HG03135 (cell line): Measurements from ENCODE around the gene YIPF2.
"Not testable (repeated sequence)": the region's sequence is repeated elsewhere in the genome, so short reads cannot be mapped to it uniquely, and the experiment has no call there.

ENCODE experiments used
- ATAC-seq: cut with Tn5 transposase; IDR thresholded peaks from one replicate; pipeline ENCODE4 v1.9.1; 2021; ENCODE audit warnings: mild to moderate bottlenecking, moderate library complexity; ENCODE audit not compliant: unreplicated experiment

YIPF2 gene

GRCh38 chr19:10928563-10929401 lies at the start of gene YIPF2, which contains the start of gene TIMM29:
Gene YIPF2 (minus strand): TSS chr19:10928639. CDS start chr19:10928410, 229 bp downstream.
Gene TIMM29 (plus strand): TSS chr19:10928811. CDS start chr19:10928823, 12 bp downstream.
- peak; percentile 87 for ATAC-seq

DNA sequence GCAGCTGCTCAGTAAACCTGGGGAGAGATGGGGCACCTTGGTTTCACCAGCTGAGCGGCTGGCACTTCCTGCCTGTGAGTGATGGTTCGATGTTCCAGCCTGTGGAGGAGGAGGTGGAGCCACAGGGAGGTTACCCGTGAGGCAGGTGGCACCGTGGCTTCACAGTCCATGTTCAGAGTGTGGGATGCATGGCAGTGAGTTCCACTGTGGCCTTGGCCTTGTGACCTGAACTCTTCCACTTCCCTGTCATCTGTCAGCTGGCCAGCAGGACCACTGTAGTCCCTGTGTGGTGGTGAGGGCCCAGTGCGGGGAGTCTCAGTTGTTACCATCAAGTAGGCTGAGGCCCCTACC lies 49.3 kb upstream of the YIPF2 start:
- no peak for ATAC-seq

DNA sequence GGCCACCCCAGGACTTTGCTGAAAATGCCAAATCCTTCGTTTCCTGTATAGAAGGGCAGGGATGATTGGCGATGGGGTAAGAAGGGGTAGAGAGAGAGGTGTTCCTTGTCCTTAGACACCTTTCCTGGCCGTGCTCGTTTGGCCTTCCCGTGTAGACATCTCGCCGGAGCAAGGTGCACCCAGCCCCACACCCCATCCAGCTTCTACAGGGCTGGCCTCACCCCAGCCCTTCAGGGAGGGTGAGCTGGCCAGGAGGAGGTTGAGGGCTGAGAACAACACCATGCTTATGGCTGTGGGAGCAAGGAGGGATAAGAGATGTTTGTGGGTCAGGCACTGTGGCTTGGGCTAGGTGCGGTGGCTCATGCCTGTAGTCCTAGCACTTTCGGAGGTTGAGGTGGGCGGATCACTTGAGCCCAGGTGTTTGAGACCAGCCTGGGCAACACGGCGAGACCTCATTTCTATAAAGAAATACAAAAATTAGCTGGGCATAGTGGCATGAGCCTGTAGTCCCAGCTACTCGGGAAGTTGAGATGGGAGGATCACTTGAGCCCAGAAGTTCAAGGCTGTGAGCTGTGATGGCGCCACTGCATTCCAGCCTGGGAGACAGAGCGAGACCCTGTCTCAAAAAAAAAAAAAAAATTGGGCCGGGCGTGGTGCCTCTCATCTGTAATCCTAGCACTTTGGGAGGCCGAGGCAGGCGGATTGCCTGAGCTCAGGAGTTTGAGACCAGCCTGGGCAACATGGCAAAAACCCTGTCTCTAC lies 47.9 kb upstream of the YIPF2 start:
- ATAC-seq: no peak

- no peak for ATAC-seq
Measured at GRCh38 chr19:10975374-10976130, 47.1 kb upstream of the YIPF2 start.

- no peak for ATAC-seq
Measured at GRCh38 chr19:10971107-10971726, 42.8 kb upstream of the YIPF2 start.

- no peak for ATAC-seq
Measured at GRCh38 chr19:10968527-10969135, 40.2 kb upstream of the YIPF2 start.

DNA sequence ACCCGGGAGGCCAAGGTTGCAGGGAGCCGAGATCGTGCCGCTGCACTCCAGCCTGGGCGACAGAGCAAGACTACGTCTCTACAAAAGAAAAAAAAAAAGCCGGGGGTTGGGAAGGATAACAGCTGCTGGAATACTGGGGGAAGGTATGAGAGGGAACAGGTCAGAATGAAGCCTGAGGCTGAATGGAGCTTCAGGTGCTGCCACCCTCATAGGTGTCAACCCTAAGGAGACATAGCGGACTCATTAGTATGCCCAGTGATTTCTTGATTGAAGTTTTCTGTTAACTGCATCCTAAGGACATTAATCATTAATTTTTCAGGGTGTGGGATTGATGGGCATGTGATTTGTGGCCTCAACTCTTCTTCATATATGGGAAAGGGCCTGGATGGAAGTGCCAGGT lies 38.4 kb upstream of the YIPF2 start:
- no peak for ATAC-seq

DNA sequence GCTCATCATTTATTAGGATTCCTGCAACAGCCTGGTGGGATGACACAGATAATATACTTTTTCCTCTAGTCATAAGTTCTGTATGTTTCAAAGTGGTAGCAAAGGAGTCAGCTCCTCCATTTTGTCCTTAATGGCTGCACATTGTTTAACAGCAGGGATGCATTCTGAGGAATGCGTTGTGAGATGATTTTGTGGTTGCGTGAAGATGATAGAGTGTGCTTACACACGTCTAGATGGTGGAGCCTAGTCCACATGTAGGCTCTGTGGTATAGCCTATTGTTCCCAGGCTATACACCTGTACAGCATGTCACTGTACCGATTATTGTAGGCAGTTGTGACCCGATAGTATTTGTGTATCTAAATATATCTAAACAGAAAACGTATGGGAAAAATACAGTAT lies 37.0 kb upstream of the YIPF2 start:
- ATAC-seq: no peak

GRCh38 chr19:10964903-10965302 lies 36.5 kb upstream of the YIPF2 start:
- no peak for ATAC-seq

DNA sequence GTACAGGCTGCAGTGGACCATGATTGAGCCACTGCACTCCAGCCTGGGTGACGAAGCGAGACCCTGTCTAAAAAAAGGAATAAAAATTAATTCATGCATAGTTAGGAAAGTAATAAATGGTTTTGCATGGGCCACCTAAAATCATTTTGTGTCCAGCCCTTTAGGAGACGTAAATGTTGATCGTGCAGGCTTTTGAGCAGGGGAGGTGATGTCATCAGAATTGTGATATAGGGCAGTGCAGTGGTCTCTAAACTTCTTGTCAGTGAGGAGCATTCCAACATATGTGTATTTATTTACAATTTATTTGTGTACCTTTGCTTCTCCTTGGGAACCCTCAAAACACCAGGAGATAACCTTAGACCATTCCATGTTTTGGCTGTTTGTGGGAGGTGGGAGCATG lies 35.4 kb upstream of the YIPF2 start:
- ATAC-seq: no peak

DNA sequence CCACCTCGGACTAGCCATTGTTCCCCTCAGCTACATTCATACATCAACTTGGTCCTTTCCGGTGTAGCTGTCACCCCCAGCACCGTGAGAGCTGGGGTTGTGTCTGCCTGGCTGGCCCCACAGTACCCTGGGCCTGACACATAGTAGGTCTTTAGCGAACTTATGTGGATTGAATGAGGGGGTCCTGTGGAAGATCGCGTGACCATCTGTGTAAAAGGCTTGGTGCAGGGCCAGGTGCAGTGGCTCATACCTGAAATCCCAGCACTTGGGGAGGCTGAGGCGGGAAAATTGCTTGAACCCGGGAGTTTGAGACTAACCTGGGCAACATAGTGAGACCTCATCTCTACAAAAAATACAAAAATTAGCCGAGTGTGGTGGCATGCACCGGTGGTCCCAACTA lies 34.4 kb upstream of the YIPF2 start:
- ATAC-seq: no peak

DNA sequence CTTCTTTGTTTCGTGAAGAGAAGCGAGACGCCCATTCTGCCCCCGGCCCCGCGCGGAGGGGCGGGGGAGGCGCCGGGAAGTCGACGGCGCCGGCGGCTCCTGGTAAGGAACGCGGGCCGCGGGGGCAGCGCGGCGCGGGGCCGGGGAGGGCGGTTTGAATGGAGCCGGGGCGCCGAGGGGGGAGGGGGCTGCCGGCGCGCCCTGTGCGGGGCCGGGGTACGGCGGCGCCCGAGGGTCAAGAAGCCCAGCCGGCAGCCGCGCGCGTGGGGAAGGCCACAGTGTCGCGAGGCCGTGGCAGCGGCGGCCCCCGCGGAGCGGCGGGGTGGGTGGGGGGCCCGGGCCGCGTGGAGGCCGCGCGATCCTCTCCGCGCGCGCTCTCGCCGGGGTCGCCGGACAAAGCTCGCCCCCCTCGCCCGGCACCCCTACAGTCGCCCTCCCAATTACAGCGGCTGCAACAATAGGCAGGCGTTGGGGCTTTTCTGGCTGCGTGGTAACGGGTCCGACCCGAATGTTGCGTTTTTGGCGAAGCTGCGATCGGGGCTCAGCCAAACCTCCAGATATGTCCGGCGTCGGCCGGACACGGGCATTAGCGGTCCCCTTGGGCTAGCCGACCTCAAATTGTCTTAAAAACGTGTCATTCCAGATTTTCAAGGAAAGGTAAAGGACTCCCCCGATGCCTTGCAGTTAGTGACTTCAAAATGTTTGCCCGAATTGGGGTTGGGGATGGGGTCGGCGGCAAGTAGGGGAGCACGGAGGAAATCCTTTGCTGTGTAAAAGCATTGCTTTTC lies 32.8 kb upstream of the YIPF2 start:
- peak; percentile 37 for ATAC-seq

DNA sequence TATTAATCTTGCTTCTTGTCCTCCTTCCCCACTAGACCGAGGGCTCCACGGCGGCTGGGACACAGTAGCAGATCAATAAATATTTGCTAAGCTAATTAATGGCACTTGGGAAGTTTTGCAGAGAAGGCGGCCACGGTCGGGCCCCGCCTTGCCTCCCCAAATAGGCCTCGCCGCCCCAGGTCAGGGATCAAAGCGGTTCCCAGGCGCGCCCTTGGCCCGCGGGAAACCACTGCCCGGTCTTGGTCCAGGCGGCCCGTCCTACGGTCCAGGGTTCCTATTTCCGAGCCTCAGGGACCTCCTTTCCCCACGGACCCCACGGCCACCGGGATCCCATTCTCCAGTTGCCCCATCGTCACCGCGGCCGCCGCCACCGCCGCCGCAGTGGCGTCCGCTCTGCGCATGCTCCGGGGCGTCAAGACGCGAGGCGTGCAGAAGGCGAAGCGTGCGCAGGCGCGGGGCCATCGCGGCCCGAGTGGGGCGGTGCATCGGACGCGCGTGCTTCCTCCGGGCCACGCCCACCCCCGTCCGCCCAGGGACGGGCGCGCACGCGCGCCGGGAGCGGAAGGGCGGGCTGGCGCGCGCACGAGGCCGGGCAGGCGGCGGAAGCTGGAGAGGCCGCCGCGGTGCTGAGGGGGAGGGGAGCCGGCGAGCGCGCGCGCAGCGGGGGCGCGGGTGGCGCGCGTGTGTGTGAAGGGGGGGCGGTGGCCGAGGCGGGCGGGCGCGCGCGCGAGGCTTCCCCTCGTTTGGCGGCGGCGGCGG lies 32.1 kb upstream of the YIPF2 start, which contains the start of gene SMARCA4:
SMARCA4 (plus strand) TSS at position 717 of the 759 bp plus-strand sequence. CDS start 23,122 bp downstream, outside the sequence.
- ATAC-seq: peak; percentile 71

DNA sequence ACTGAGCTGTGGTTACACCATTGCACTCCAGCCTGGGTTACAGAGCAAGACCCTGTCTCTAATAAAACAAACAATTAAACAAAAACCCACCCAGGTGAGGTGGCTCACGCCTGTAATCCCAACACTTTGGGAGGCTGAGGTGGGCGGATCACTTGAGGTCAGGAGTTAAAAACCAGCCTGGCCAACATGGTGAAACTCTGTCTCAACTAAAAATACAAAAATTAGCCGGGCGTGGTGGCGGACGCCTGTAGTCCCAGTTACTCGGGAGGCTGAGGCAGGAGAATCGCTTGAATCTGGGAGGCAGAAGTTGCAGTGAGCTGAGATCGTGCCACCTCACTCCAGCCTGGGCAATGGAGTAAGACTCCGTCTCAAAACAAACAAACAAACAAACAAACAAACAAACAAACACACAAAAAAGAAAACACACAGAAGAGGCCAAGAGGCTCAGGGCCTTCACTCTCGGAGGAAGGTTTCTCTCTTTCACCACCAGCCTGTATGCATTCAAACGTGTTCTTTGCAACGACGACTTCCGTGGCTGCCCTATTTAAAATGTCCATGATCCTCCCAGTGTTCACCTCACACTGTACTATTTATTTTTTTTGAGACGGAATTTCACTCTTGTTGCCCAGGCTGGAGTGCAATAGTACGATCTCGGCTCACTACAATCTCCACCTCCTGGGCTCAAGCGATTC lies 31.0 kb upstream of the YIPF2 start:
- ATAC-seq: not testable (repeated sequence)

DNA sequence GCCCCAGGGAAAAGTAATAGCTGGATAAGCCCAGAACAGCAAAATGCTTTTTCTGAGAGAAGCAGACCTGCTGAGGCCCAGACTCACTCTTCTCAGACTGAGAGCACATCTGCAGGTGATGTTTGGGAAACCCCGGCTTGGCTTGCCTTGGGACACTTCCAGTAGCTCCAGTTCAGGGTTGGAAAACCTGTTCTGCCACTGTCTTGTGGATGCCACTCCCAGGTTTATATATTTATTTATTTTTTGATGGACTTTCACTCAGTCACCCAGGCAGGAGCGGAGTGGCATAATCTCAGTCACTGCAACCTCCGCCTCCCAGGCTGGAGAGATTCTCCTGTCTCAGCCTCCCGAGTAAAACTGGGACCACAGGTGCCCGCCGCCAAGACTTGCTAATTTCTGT lies 24.4 kb upstream of the YIPF2 start:
- ATAC-seq: no peak

DNA sequence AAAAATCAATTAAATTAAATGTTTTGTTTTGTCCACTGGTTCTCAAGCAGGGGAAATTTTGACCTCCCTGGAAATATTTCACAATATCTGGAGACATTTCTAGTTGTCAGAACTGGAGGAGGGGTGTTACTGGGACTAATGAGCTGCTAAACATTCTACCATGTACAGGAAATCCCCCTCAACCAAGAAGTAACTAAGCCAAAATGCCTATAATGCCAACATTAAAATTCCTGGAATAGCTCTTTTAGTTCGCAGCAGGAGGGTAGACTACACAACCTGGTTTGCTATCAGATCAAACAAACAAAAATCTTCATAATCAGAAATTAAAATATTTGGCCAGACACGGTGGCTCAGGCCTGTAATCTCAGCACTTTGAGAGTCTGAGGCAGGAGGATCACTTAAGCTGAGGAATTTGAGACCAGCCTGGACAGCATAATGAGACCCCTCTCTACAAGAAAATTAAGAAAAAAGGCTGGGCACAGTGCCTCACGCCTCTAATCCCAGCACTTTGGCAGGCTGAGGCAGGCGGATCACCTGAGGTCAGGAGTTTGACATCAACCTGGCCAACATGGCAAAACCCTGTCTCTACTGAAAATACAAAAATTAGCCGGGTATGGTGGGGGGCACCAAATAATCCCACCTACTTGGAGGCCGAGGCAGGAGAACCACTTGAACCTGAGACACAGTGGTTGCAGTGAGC lies 18.7 kb upstream of the YIPF2 start:
- no peak for ATAC-seq

GRCh38 chr19:10945264-10945663 lies 16.8 kb upstream of the YIPF2 start:
- ATAC-seq: no peak

- ATAC-seq: not testable (repeated sequence)
Measured at GRCh38 chr19:10943412-10943811, 15.0 kb upstream of the YIPF2 start.
